ENCODE data around the gene CRYBG2. TPM values are rescaled to one million over a fixed set of nuclear protein-coding genes. Genes with fewer than 3 reads are reported as not detected.

The CRYBG2 gene
- total RNA-seq, 4 donors from 2014 or later = not detected

GRCh38 chr1:26276432-26276838, 77.5 kb downstream of the CRYBG2 start:
- H3K27ac ChIP-seq = peak overlapping the region; percentile 89 to 98 (median 93)
- H3K27me3 ChIP-seq = no peaks in the 10 kb centered on the region
- no peak overlapping the region for H3K4me3 ChIP-seq
- intact Hi-C loops (cut with DNase I; ENCODE audit: low total_unique reads) = loop anchor here (5.0 kb wide), 1 partner anchor 94 kb away; no protein-coding TSS in a partner anchor
- no peak for DNase-seq
- in situ Hi-C loops (cut with MboI; ENCODE audit: low sequenced_read_pairs in 4 of 4) = loop anchor here in 2 of 4 donors (5.0 kb wide), 1 partner anchor 46 kb away; no protein-coding TSS in a partner anchor
- H3K9me3 ChIP-seq = no peaks in the 10 kb centered on the region
- H3K36me3 ChIP-seq = peaks cover 0 to 33% of the 10 kb centered on the region in 2 donors
- peaks cover 49 to 64% of the 10 kb centered on the region in 2 donors for H3K4me1 ChIP-seq
- no peak for ATAC-seq
- TF ChIP-seq POLR2A (IDR thresholded peaks at IDR 0.05) (no peak), CTCF (IDR thresholded peaks at IDR 0.05 in 4 of 5, conservative IDR thresholded peaks at IDR 0.05 in 1 of 5) (no peak)

GRCh38 chr1:26275580-26276431, 78.1 kb downstream of the CRYBG2 start:
- in situ Hi-C loops (cut with MboI; ENCODE audit: low sequenced_read_pairs in 4 of 4) = loop anchor here in 2 of 4 donors (5.0 kb wide), 1 partner anchor 46 kb away; no protein-coding TSS in a partner anchor
- Histone ChIP-seq H3K9me3 (no peaks in the 10 kb centered on the region), H3K27ac (peak overlapping the region; percentile 89 to 98 (median 93)), H3K4me3 (no peak overlapping the region), H3K4me1 (peaks cover 49 to 60% of the 10 kb centered on the region in 2 donors), H3K27me3 (no peaks in the 10 kb centered on the region), H3K36me3 (peaks cover 0 to 33% of the 10 kb centered on the region in 2 donors)
- TF ChIP-seq CTCF (IDR thresholded peaks at IDR 0.05 in 4 of 5, conservative IDR thresholded peaks at IDR 0.05 in 1 of 5) (peak; percentile 60 to 90 (median 82)), POLR2A (IDR thresholded peaks at IDR 0.05) (peak in 1 of 2 donors; percentile 19)
- intact Hi-C loops (cut with DNase I; ENCODE audit: low total_unique reads) = loop anchor here (1.0 to 5.0 kb wide), 4 partner anchors 17 to 94 kb away; partner anchors contain the start of gene CEP85
- ATAC-seq (peak; percentile 72), DNase-seq (peak; percentile 82 to 91)

- ATAC-seq = no peak
- intact Hi-C loops (cut with DNase I; ENCODE audit: low total_unique reads) = loop anchor here (1.0 to 5.0 kb wide), 4 partner anchors 16 to 93 kb away; partner anchors contain the start of gene CEP85
- peaks cover 0 to 38% of the 10 kb centered on the region in 2 donors for H3K36me3 ChIP-seq
- no peak for DNase-seq
- peaks cover 56 to 66% of the 10 kb centered on the region in 2 donors for H3K4me1 ChIP-seq
- TF ChIP-seq CTCF (IDR thresholded peaks at IDR 0.05 in 4 of 5, conservative IDR thresholded peaks at IDR 0.05 in 1 of 5) = no peak
- no peak for TF ChIP-seq POLR2A (IDR thresholded peaks at IDR 0.05)
- in situ Hi-C loops (cut with MboI; ENCODE audit: low sequenced_read_pairs in 4 of 4) = loop anchor here in 2 of 4 donors (5.0 kb wide), 1 partner anchor 47 kb away; no protein-coding TSS in a partner anchor
- peak overlapping the region; percentile 89 to 98 (median 93) for H3K27ac ChIP-seq
- H3K9me3 ChIP-seq = no peaks in the 10 kb centered on the region
- no peaks in the 10 kb centered on the region for H3K27me3 ChIP-seq
- no peak overlapping the region for H3K4me3 ChIP-seq
These were observed 79.0 kb downstream of the CRYBG2 start for GRCh38 chr1:26274801-26275425.

Other genes with a start within 250 kb of the CRYBG2 start
- gene PDIK1L, start 242.3 kb downstream of the CRYBG2 start, total RNA-seq = 1 to 10 TPM; 4.4 to 8.7 (median 5.9) TPM
- gene FAM110D, start 195.1 kb downstream of the CRYBG2 start, total RNA-seq = 1 to 10 TPM; 3.1 to 5.2 (median 4.2) TPM
- gene C1orf232, start 185.2 kb downstream of the CRYBG2 start, total RNA-seq = not detected
- gene ZNF593, start 184.2 kb downstream of the CRYBG2 start, total RNA-seq = 100 to 1,000 TPM in 2 of 4 donors, 10 to 100 TPM in 2; 39.6 to 135 (median 97.3) TPM
- under 1 TPM in 2 of 4 donors, not detected in 2; 0.66 TPM for gene ZNF593OS, start 182.3 kb downstream of the CRYBG2 start, total RNA-seq
- 10 to 100 TPM; 23.7 to 50.6 (median 44.6) TPM for gene CNKSR1, start 176.6 kb downstream of the CRYBG2 start, total RNA-seq
- not detected for gene CATSPER4, start 163.5 kb downstream of the CRYBG2 start, total RNA-seq
- 10 to 100 TPM; 28.5 to 61.6 (median 41.3) TPM for gene CEP85, start 119.9 kb downstream of the CRYBG2 start, total RNA-seq
- 10 to 100 TPM; 10.3 to 16.9 (median 13.1) TPM for gene SH3BGRL3, start 74.0 kb downstream of the CRYBG2 start, total RNA-seq
- gene UBXN11, start 47.5 kb downstream of the CRYBG2 start, total RNA-seq = 1 to 10 TPM; 2.7 to 3.8 (median 3.4) TPM
- gene CD52, start 36.2 kb downstream of the CRYBG2 start, total RNA-seq = 1 to 10 TPM in 2 of 4 donors, not detected in 2; 1.4 to 2.8 TPM
- not detected for gene ZNF683, start 18.6 kb upstream of the CRYBG2 start, total RNA-seq
- not detected for gene LIN28A, start 56.7 kb upstream of the CRYBG2 start, total RNA-seq
- gene DHDDS, start 78.2 kb upstream of the CRYBG2 start, total RNA-seq = 10 to 100 TPM; 12.1 to 30.7 (median 22.3) TPM
- 100 to 1,000 TPM in 1 of 4 donors, 10 to 100 TPM in 3; 68.2 to 136 (median 88.4) TPM for gene HMGN2, start 118.3 kb upstream of the CRYBG2 start, total RNA-seq
- 1 to 10 TPM; 1.5 to 3.5 (median 3.0) TPM for gene RPS6KA1, start 175.6 kb upstream of the CRYBG2 start, total RNA-seq

Data from gastrocnemius medialis (tissue), 4 donors.